ENCODE data around the gene UBAP2.

GRCh38 chr9:33995449-33995848 is 53.2 kb downstream of the UBAP2 start:
- TF ChIP-seq POLR2A (IDR thresholded peaks at IDR 0.05; ENCODE audit: low read depth, low read length) (no peak), TAF1 (IDR thresholded peaks at IDR 0.05; ENCODE audit: low read depth, low read length) (no peak), POLR2AphosphoS5 (IDR thresholded peaks at IDR 0.05; ENCODE audit: low read depth, low read length) (no peak), SPI1 (IDR thresholded peaks at IDR 0.05; ENCODE audit: low read depth, low read length) (no peak), PAX5 (IDR thresholded peaks at IDR 0.05; ENCODE audit: insufficient read depth, low read length, severe bottlenecking) (no peak)
